Measurements from ENCODE around the gene OBP2A.

- TF ChIP-seq POLR2A (IDR thresholded peaks at IDR 0.05) (no peak), EP300 (IDR thresholded peaks at IDR 0.05) (no peak)
- TF ChIP-seq, protein P1, sequence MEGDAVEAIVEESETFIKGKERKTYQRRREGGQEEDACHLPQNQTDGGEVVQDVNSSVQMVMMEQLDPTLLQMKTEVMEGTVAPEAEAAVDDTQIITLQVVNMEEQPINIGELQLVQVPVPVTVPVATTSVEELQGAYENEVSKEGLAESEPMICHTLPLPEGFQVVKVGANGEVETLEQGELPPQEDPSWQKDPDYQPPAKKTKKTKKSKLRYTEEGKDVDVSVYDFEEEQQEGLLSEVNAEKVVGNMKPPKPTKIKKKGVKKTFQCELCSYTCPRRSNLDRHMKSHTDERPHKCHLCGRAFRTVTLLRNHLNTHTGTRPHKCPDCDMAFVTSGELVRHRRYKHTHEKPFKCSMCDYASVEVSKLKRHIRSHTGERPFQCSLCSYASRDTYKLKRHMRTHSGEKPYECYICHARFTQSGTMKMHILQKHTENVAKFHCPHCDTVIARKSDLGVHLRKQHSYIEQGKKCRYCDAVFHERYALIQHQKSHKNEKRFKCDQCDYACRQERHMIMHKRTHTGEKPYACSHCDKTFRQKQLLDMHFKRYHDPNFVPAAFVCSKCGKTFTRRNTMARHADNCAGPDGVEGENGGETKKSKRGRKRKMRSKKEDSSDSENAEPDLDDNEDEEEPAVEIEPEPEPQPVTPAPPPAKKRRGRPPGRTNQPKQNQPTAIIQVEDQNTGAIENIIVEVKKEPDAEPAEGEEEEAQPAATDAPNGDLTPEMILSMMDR (IDR thresholded peaks at IDR 0.05) = no peak
Measured at GRCh38 chr9:135536216-135536615, 9.7 kb upstream of the OBP2A start.

All from gastroesophageal sphincter (tissue), 3 donors.